HG02588 (cell line): ENCODE measurements around the gene EML6.
"Not testable (repeated sequence)": the region's sequence is repeated elsewhere in the genome, so short reads cannot be mapped to it uniquely, and the experiment has no call there.

Source experiments
- ATAC-seq: cut with Tn5 transposase; IDR thresholded peaks from one replicate; pipeline ENCODE4 v1.9.1; 2021; ENCODE audit warnings: mild to moderate bottlenecking, moderate library complexity; ENCODE audit not compliant: unreplicated experiment

The EML6 gene

GRCh38 chr2:54871457-54872107 lies 148.1 kb downstream of the EML6 start:
- ATAC-seq: no peak

GRCh38 chr2:54872780-54873179 lies 149.3 kb downstream of the EML6 start:
- ATAC-seq: no peak

GRCh38 chr2:54873236-54873635 lies 149.8 kb downstream of the EML6 start:
- not testable (repeated sequence) for ATAC-seq

GRCh38 chr2:54876764-54877163 lies 153.3 kb downstream of the EML6 start:
- no peak for ATAC-seq

- ATAC-seq: no peak
Measured at GRCh38 chr2:54878182-54878581, 154.7 kb downstream of the EML6 start.

GRCh38 chr2:54879032-54879431 lies 155.6 kb downstream of the EML6 start:
- no peak for ATAC-seq

- ATAC-seq: no peak
Measured at GRCh38 chr2:54879598-54880332, 156.3 kb downstream of the EML6 start.

GRCh38 chr2:54880428-54880827 lies 157.0 kb downstream of the EML6 start:
- ATAC-seq: no peak

- ATAC-seq: no peak
Measured at GRCh38 chr2:54881759-54882158, 158.3 kb downstream of the EML6 start.

GRCh38 chr2:54885891-54886290 lies 162.4 kb downstream of the EML6 start:
- no peak for ATAC-seq

- ATAC-seq: no peak
Measured at GRCh38 chr2:54887850-54888545, 164.5 kb downstream of the EML6 start.

- no peak for ATAC-seq
Measured at GRCh38 chr2:54889053-54889452, 165.6 kb downstream of the EML6 start.

GRCh38 chr2:54891909-54892308 lies 168.4 kb downstream of the EML6 start:
- no peak for ATAC-seq

- no peak for ATAC-seq
Measured at GRCh38 chr2:54894467-54894866, 171.0 kb downstream of the EML6 start.

GRCh38 chr2:54895730-54896129 lies 172.3 kb downstream of the EML6 start:
- ATAC-seq: no peak

- no peak for ATAC-seq
Measured at GRCh38 chr2:54897420-54898310, 174.2 kb downstream of the EML6 start.

- ATAC-seq: no peak
Measured at GRCh38 chr2:54898456-54899226, 175.2 kb downstream of the EML6 start.

- ATAC-seq: no peak
Measured at GRCh38 chr2:54899576-54900200, 176.2 kb downstream of the EML6 start.

GRCh38 chr2:54901224-54901986 lies 177.9 kb downstream of the EML6 start:
- ATAC-seq: no peak
